Keratinocyte (primary cell): ENCODE results near the gene CR1L. TPM values are rescaled to one million over a fixed set of nuclear protein-coding genes. Genes with fewer than 3 reads are reported as not detected.
"Not testable (repeated sequence)": the region's sequence is repeated elsewhere in the genome, so short reads cannot be mapped to it uniquely, and the experiment has no call there.

Experiments
- DNase-seq: peaks from one replicate; pipeline ENCODE4 v3.0.0-alpha.2; 2011; ENCODE audit warnings: low read depth, missing footprints, low spot score
- FAIRE-seq: peaks from 2 replicates; lab custom pipeline; 2011; peaks lifted over from hg19 to GRCh38; lab: Jason Lieb, UNC
- H2AFZ ChIP-seq: 2 replicates; pipeline ENCODE4 v1.6.0; 2012; ENCODE audit warnings: low read length, control low read depth, inconsistent platforms; ENCODE audit not compliant: control insufficient read depth
- H3K27ac ChIP-seq: 2 replicates; pipeline ENCODE4 v1.5.1; 2011; ENCODE audit warnings: low read length; ENCODE audit not compliant: control insufficient read depth, insufficient read depth
- H3K27me3 ChIP-seq: 3 replicates; pipeline ENCODE4 v1.6.0; 2011; ENCODE audit warnings: low read length; ENCODE audit not compliant: control insufficient read depth, insufficient read depth; ENCODE audit errors: extremely low read depth
- H3K36me3 ChIP-seq, 2 experiments: 2 replicates in 1 of 2; 3 replicates in 1 of 2; pipeline ENCODE4 v1.5.1; 2011; ENCODE audit warnings: low read length in 2 of 2, mild to moderate bottlenecking in 1 of 2; ENCODE audit not compliant: control insufficient read depth in 2 of 2, insufficient read depth in 2 of 2; ENCODE audit errors: extremely low read depth in 1 of 2
- H3K4me1 ChIP-seq: 3 replicates; pipeline ENCODE4 v1.5.1; 2011; ENCODE audit warnings: low read length; ENCODE audit not compliant: control insufficient read depth, insufficient read depth; ENCODE audit errors: extremely low read depth
- H3K4me2 ChIP-seq: 3 replicates; pipeline ENCODE4 v1.6.0; 2011; ENCODE audit warnings: low read depth, low read length; ENCODE audit not compliant: control insufficient read depth, insufficient read depth; ENCODE audit errors: extremely low read depth
- H3K4me3 ChIP-seq, 3 experiments: fragments of 200-600 bp in 1 of 3; sonication (generic) in 1 of 3; 2 replicates in 2 of 3; 3 replicates in 1 of 3; pipeline ENCODE4 v1.5.1; 2011 to 2016; ENCODE audit warnings: low read length in 3 of 3, mild to moderate bottlenecking in 3 of 3, control low read depth in 2 of 3, inconsistent platforms in 1 of 3, low read depth in 1 of 3, mixed read lengths in 1 of 3, mixed run types in 1 of 3, moderate library complexity in 1 of 3; ENCODE audit not compliant: control insufficient read depth in 2 of 3, insufficient read depth in 2 of 3; ENCODE audit errors: extremely low read depth in 1 of 3
- H3K79me2 ChIP-seq: 2 replicates; pipeline ENCODE4 v1.6.0; 2012; ENCODE audit warnings: low read length; ENCODE audit not compliant: control insufficient read depth, insufficient read depth
- H3K9ac ChIP-seq: 3 replicates; pipeline ENCODE4 v1.6.0; 2011; ENCODE audit warnings: low read length; ENCODE audit not compliant: control insufficient read depth, insufficient read depth; ENCODE audit errors: extremely low read depth
- H3K9me1 ChIP-seq: 3 replicates; pipeline ENCODE4 v1.6.0; 2011; ENCODE audit warnings: low read length; ENCODE audit not compliant: control insufficient read depth, insufficient read depth; ENCODE audit errors: extremely low read depth
- H3K9me3 ChIP-seq: 2 replicates; pipeline ENCODE4 v1.5.1; 2012; ENCODE audit warnings: low read depth, low read length; ENCODE audit not compliant: control insufficient read depth
- H4K20me1 ChIP-seq: 3 replicates; pipeline ENCODE4 v1.6.0; 2011; ENCODE audit warnings: low read length; ENCODE audit not compliant: control insufficient read depth, insufficient read depth; ENCODE audit errors: extremely low read depth
- CTCF ChIP-seq, 3 experiments: IDR thresholded peaks in 1 of 3; conservative IDR thresholded peaks in 1 of 3; optimal IDR thresholded peaks in 1 of 3; 2 replicates in 2 of 3; 3 replicates in 1 of 3; pipeline versions ENCODE3 to v1.5.1; 2011; ENCODE audit warnings: low read length in 3 of 3, mild to moderate bottlenecking in 3 of 3, moderate library complexity in 2 of 3, control low read depth in 1 of 3, inconsistent platforms in 1 of 3; ENCODE audit not compliant: insufficient read depth in 2 of 3; ENCODE audit errors: extremely low read depth in 1 of 3
- EZH2 ChIP-seq: IDR thresholded peaks from one replicate; pipeline ENCODE4 v1.6.1; 2012; ENCODE audit warnings: inconsistent platforms, mild to moderate bottlenecking, low read length, moderate library complexity
- dilution Hi-C: fragments of 300-500 bp; cut with MboI; formaldehyde crosslinking; loops from one replicate; pipeline ENCODE4 v1.7.0; 2020; ENCODE audit warnings: low sequenced_read_pairs; ENCODE audit not compliant: extremely low pct_ligation_motif_present
- polyA plus RNA-seq, 5 experiments: library from polyadenylated mRNA; depleted of rRNA in 3 of 5; stranded (reverse) in 3 of 5; stranded (forward) in 1 of 5; unstranded in 1 of 5; fragments of >200 nt; gene quantifications; 1 replicate in 1 of 5; 2 replicates in 3 of 5; 3 replicates in 1 of 5; pipeline versions ENCODE4 v1.2.1 to v1.2.3, GENCODE V29; 2011 to 2012; ENCODE audit warnings: missing spikeins in 2 of 5, low read depth in 1 of 5, low replicate concordance in 1 of 5

Gene CR1L
- polyA plus RNA-seq, 1 donor (not counting 4 experiments of a cell fraction or from before 2014, with no cell fraction given): not detected

GRCh38 chr1:207748737-207749528 lies 104.0 kb downstream of the CR1L start:
- dilution Hi-C loops: no loop called here
- no peak for TF ChIP-seq CTCF (optimal IDR thresholded peaks at IDR 0.05 in 1 of 3, IDR thresholded peaks at IDR 0.05 in 1 of 3, conservative IDR thresholded peaks at IDR 0.05 in 1 of 3; ENCODE audit: extremely low read depth in 1 of 3, insufficient read depth in 2 of 3, low read length in 3 of 3)
- no peak for TF ChIP-seq EZH2
- Histone ChIP-seq H2AFZ (no peak overlapping the region), H3K4me2 (no peak overlapping the region), H3K36me3 (no peaks in the 10 kb centered on the region), H3K9me1 (no peaks in the 10 kb centered on the region), H4K20me1 (no peaks in the 10 kb centered on the region), H3K27ac (no peak overlapping the region), H3K27me3 (no peaks in the 10 kb centered on the region), H3K4me3 (no peak overlapping the region), H3K4me1 (peaks cover 19% of the 10 kb centered on the region), H3K9me3 (no peaks in the 10 kb centered on the region), H3K79me2 (peaks cover 21% of the 10 kb centered on the region), H3K9ac (no peak overlapping the region)
- DNase-seq (no peak), FAIRE-seq (no peak)

DNA sequence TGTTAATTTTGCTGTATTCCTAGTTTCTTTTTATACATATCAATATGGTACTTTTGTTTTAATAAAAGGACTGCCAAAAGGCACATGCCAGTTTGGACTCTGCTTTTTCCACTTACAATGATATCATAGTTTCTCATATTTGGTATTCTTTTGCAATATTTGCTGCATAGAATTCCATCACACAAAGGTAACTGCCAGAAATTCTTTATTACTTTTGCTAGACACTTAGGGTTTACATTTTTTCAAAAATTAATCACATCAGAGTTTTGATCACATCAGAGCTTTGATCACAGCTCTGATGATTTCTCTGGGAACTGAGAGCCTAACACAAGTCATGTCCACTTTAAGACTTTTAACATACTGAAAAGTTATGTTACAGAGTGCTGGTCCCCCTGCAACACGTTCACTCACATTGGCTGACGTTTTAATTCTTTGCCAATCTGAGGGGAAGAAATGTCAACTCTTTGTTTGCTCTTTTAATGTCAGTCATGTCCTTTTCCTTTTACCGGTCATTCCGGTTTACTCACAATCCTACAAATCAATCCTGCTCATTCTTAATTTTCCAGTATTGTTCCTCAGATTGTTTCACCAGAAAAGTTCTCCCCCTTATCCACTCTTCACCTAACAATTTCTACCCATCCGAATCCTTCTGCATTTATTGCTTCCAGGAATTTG lies 105.8 kb downstream of the CR1L start:
- Histone ChIP-seq H3K36me3 (no peaks in the 10 kb centered on the region), H2AFZ (peak overlapping the region; percentile 49), H3K27ac (peak overlapping the region; percentile 87), H3K9me1 (no peaks in the 10 kb centered on the region), H3K27me3 (no peaks in the 10 kb centered on the region), H3K79me2 (peaks cover 39% of the 10 kb centered on the region), H3K4me1 (peaks cover 35% of the 10 kb centered on the region), H3K4me2 (peak overlapping the region; percentile 95), H3K9me3 (no peaks in the 10 kb centered on the region), H4K20me1 (peaks cover 6% of the 10 kb centered on the region), H3K4me3 (peak overlapping the region; percentile 61 to 94 (median 90)), H3K9ac (peak overlapping the region; percentile 93)
- no peak for TF ChIP-seq EZH2
- TF ChIP-seq CTCF (optimal IDR thresholded peaks at IDR 0.05 in 1 of 3, IDR thresholded peaks at IDR 0.05 in 1 of 3, conservative IDR thresholded peaks at IDR 0.05 in 1 of 3; ENCODE audit: extremely low read depth in 1 of 3, insufficient read depth in 2 of 3, low read length in 3 of 3): no peak
- peak; percentile 41 for FAIRE-seq
- no peak for DNase-seq
- dilution Hi-C loops: no loop called here

GRCh38 chr1:207751463-207751789 lies 106.5 kb downstream of the CR1L start:
- dilution Hi-C loops, H3K36me3 ChIP-seq, H4K20me1 ChIP-seq, FAIRE-seq, DNase-seq, H3K9me3 ChIP-seq, H3K27me3 ChIP-seq, H3K9me1 ChIP-seq: not testable (repeated sequence)
- H3K4me3 ChIP-seq: peak overlapping the region; percentile 61 to 94 (median 90)
- peak overlapping the region; percentile 87 for H3K27ac ChIP-seq
- peaks cover 45% of the 10 kb centered on the region for H3K79me2 ChIP-seq
- peaks cover 41% of the 10 kb centered on the region for H3K4me1 ChIP-seq
- H3K4me2 ChIP-seq: peak overlapping the region; percentile 95
- H3K9ac ChIP-seq: peak overlapping the region; percentile 93
- H2AFZ ChIP-seq: peak overlapping the region; percentile 86
